ENCODE results near the gene MTMR6. TPM values are rescaled to one million over a fixed set of nuclear protein-coding genes. Genes with fewer than 3 reads are reported as not detected.

MTMR6 gene
- total RNA-seq, 1 experiment from 2014 or later = 9.7 TPM

- no peak for ATAC-seq
- in situ Hi-C loops (cut with HindIII; ENCODE audit: low pct_unique_long_range_greater_than_20kb, low sequenced_read_pairs) = no loop called here
- TF ChIP-seq SIN3A (IDR thresholded peaks at IDR 0.05; ENCODE audit: borderline replicate concordance, insufficient read depth, low read depth, low read length) (no peak), TCF7L2 (IDR thresholded peaks at IDR 0.05; ENCODE audit: low read depth, low read length) (no peak), CTCF (IDR thresholded peaks at IDR 0.05) (no peak), POLR2AphosphoS5 (IDR thresholded peaks at IDR 0.05; ENCODE audit: low read depth, low read length) (no peak), REST (IDR thresholded peaks at IDR 0.05; ENCODE audit: insufficient read depth in 1 of 2, low read depth in 2 of 2, low read length in 1 of 2) (no peak)
- no peak overlapping the region for H3K27ac ChIP-seq (ENCODE audit: low read length)
- intact Hi-C loops (cut with micrococcal nuclease; ENCODE audit: unreplicated experiment) = no loop called here
- H3K36me3 ChIP-seq (ENCODE audit: control insufficient read depth, insufficient read depth, low read length) = no peaks in the 10 kb centered on the region
- ChIA-PET POLR2A (no interaction called here), CTCF (no interaction called here)
- DNase-seq (ENCODE audit: low read depth, low spot score) = no peak
- H3K4me3 ChIP-seq (ENCODE audit: low read depth in 2 of 2, low read length in 2 of 2) = no peak overlapping the region
- no peaks in the 10 kb centered on the region for H3K9me3 ChIP-seq (ENCODE audit: control insufficient read depth, insufficient read depth, low read depth, low read length)
- no peaks in the 10 kb centered on the region for H3K27me3 ChIP-seq (ENCODE audit: control insufficient read depth, insufficient read depth, low read length)
- H3K4me1 ChIP-seq (ENCODE audit: control insufficient read depth, insufficient read depth, low read length) = no peaks in the 10 kb centered on the region
- BruUV-seq (replicated peaks) = no TSS peak
Observed at GRCh38 chr13:25215253-25215575, 72.1 kb downstream of the MTMR6 start.

GRCh38 chr13:25214491-25215252, 72.6 kb downstream of the MTMR6 start:
- Histone ChIP-seq H3K36me3 (ENCODE audit: control insufficient read depth, insufficient read depth, low read length) (no peaks in the 10 kb centered on the region), H3K4me3 (ENCODE audit: low read depth in 2 of 2, low read length in 2 of 2) (no peak overlapping the region), H3K4me1 (ENCODE audit: control insufficient read depth, insufficient read depth, low read length) (no peaks in the 10 kb centered on the region), H3K27me3 (ENCODE audit: control insufficient read depth, insufficient read depth, low read length) (no peaks in the 10 kb centered on the region), H3K27ac (ENCODE audit: low read length) (no peak overlapping the region), H3K9me3 (ENCODE audit: control insufficient read depth, insufficient read depth, low read depth, low read length) (no peaks in the 10 kb centered on the region)
- ChIA-PET CTCF (no interaction called here), POLR2A (no interaction called here)
- intact Hi-C loops (cut with micrococcal nuclease; ENCODE audit: unreplicated experiment) = no loop called here
- ATAC-seq = no peak
- in situ Hi-C loops (cut with HindIII; ENCODE audit: low pct_unique_long_range_greater_than_20kb, low sequenced_read_pairs) = no loop called here
- TF ChIP-seq TCF7L2 (IDR thresholded peaks at IDR 0.05; ENCODE audit: low read depth, low read length) (no peak), SIN3A (IDR thresholded peaks at IDR 0.05; ENCODE audit: borderline replicate concordance, insufficient read depth, low read depth, low read length) (no peak), CTCF (IDR thresholded peaks at IDR 0.05) (no peak), POLR2AphosphoS5 (IDR thresholded peaks at IDR 0.05; ENCODE audit: low read depth, low read length) (no peak), REST (IDR thresholded peaks at IDR 0.05; ENCODE audit: insufficient read depth in 1 of 2, low read depth in 2 of 2, low read length in 1 of 2) (no peak)
- no TSS peak for BruUV-seq (replicated peaks)
- DNase-seq (ENCODE audit: low read depth, low spot score) = no peak

Data from Panc1 (cell line).